Activated CD4-positive, alpha-beta T cell treated with anti-CD3 and anti-CD28 coated beads, Interleukin-2, amount 50 U/mL, for 1 hour (primary cell): Measurements from ENCODE around the gene CMTM7.

Source experiments
- DNase-seq: peaks from one replicate; pipeline ENCODE4 v3.0.0-alpha.2; 2020

Gene CMTM7

GRCh38 chr3:32391643-32392535 is at the start of gene CMTM7:
Gene CMTM7, plus strand, starts transcription at chr3:32391853. Its CDS starts 54 bp downstream, at chr3:32391907.
- peak; percentile 47 for DNase-seq

- no peak for DNase-seq
Observed at GRCh38 chr3:32347343-32348125, 44.1 kb upstream of the CMTM7 start.

GRCh38 chr3:32349184-32349583 is 42.5 kb upstream of the CMTM7 start:
- DNase-seq = no peak

GRCh38 chr3:32352563-32352962 is 39.1 kb upstream of the CMTM7 start:
- DNase-seq = no peak

GRCh38 chr3:32353351-32353750 is 38.3 kb upstream of the CMTM7 start:
- no peak for DNase-seq

GRCh38 chr3:32354362-32354778 is 37.3 kb upstream of the CMTM7 start:
- no peak for DNase-seq

- DNase-seq = no peak
Observed at GRCh38 chr3:32355751-32356291, 35.8 kb upstream of the CMTM7 start.

- DNase-seq = no peak
Observed at GRCh38 chr3:32359766-32360492, 31.7 kb upstream of the CMTM7 start.

- no peak for DNase-seq
Observed at GRCh38 chr3:32360493-32360827, 31.2 kb upstream of the CMTM7 start.

- DNase-seq = no peak
Observed at GRCh38 chr3:32366638-32367397, 24.8 kb upstream of the CMTM7 start.

GRCh38 chr3:32367442-32367841 is 24.2 kb upstream of the CMTM7 start:
- no peak for DNase-seq

- DNase-seq = no peak
Observed at GRCh38 chr3:32371461-32372212, 20.0 kb upstream of the CMTM7 start.

GRCh38 chr3:32372213-32372490 is 19.5 kb upstream of the CMTM7 start:
- no peak for DNase-seq

GRCh38 chr3:32373276-32373675 is 18.4 kb upstream of the CMTM7 start:
- no peak for DNase-seq

- DNase-seq = no peak
Observed at GRCh38 chr3:32373844-32374243, 17.8 kb upstream of the CMTM7 start.

GRCh38 chr3:32374788-32375595 is 16.7 kb upstream of the CMTM7 start:
- peak; percentile 60 for DNase-seq

- DNase-seq = no peak
Observed at GRCh38 chr3:32375596-32375930, 16.1 kb upstream of the CMTM7 start.

- no peak for DNase-seq
Observed at GRCh38 chr3:32376115-32376514, 15.5 kb upstream of the CMTM7 start.

GRCh38 chr3:32379831-32380500 is 11.7 kb upstream of the CMTM7 start:
- no peak for DNase-seq

GRCh38 chr3:32381922-32382321 is 9.7 kb upstream of the CMTM7 start:
- no peak for DNase-seq
